HG02571 (cell line): ENCODE measurements around the gene ADIRF.
"Not testable (repeated sequence)": the region's sequence is repeated elsewhere in the genome, so short reads cannot be mapped to it uniquely, and the experiment has no call there.

ENCODE experiments used
- ATAC-seq: cut with Tn5 transposase; IDR thresholded peaks from one replicate; pipeline ENCODE4 v1.9.1; 2021; ENCODE audit warnings: mild to moderate bottlenecking, moderate library complexity; ENCODE audit not compliant: unreplicated experiment

Gene ADIRF

DNA sequence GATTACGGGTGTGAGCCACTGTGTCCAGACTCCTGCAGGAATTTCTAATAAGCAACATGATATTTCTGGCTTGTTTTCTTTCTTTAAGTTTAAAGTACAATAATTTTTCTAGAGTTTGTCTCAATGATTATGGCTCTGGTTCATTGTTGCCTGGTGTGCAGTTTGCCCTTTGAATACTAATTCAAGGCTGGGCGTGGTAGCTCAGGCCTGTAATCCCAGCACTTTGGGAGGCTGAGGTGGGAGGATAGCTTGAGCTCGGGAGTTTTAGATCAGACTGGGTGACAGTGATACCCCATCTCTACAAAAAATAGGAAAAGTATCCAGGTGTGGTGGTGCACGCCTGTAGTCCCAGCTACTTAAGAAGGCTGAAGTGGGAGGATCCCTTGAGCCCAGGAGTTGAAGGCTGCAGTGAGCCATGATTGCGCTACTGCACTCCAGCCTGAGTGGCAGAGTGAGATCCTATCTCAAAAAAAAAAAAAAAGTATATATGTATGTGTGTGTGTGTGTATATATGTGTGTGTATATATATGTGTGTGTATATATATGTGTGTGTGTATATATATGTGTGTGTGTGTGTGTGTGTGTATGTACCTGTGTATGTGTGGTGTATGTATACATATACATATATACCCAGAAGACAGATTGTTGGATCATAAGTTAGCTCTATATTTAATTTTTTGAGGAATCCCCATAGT is 8.2 kb downstream of the ADIRF start:
- ATAC-seq = no peak

DNA sequence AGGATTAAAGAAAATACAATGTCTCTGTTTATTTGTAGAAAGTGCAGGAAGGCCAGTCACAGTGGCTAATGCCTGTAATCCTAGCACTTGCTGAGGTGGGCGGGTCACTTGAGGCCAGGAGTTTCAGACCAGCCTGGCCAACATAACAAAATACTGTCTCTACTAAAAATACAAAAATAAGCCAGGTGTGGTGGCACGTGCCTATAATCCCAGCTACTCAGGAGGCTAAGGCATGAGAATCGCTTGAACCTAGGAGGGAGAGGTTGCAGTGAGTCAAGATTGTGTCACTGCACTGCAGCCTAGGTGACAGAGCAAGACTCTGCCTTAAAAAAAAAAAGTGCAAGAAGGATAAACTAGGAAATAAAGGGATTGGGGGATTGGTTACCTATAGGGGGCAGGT is 10.2 kb downstream of the ADIRF start:
- not testable (repeated sequence) for ATAC-seq

DNA sequence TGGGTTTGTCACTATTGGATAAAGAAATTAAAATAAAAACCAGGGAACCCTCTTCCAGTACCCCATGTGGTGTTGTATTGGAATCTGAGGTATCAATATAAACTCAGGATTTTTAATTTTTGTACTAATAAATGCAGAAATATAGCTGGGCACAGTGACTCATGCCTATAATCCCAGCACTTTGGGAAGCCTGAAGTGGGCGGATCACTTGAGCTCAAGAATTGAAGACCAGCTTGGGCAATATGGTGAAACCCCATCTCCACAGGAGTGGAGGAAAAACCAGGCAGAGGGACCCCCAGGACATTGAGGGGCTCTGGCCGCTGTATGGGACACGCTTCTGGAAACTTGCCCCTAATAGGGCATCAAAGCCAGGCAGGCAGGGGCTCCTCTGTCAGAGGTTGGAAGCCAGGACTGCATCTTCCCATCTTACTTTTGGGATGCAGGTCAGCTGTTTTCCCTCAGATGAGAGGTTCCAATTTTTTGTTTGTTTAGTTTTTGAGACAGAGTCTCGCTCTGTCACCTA is 11.1 kb downstream of the ADIRF start:
- ATAC-seq = no peak

DNA sequence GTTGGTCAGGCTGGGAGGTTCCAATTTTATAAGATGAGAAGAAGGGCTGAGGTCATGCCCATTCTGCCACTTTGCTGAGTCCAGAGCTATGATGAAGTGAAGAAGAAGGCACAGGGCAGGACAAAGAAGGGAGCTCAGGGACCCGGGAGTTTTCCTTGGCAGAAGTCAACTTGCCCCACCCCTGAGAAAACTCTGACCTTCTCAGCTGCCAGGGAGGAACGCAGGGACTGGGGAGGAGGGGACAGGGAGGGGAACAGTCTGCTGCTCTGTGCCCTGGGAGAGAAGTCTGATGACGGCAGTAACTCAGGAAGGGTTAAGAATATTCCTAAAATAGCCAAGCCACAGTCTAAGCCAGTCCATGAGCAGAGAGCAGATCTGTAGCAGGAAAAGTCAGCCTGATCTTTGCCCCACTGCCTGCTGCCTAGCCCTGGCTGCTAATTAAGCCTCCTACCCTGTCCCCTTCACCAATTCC is 11.7 kb downstream of the ADIRF start:
- no peak for ATAC-seq

DNA sequence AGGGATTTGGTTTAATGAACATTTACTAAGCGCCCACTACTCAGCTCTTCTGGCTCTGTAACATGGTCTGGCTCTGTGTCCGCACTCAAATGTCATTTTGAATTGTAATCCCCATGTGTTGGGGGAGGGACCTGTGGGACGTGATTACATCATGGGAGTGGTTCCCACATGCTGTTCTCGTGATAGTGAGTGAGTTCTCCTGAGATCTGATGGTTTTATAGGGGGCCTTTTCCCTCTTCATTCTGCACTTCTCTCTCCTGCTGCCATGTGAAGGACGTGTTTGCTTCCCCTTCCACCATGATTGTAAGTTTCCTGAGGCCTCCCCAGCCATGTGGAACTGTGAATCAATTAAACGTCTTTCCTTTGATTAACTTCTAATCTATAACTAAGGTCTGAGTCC is 12.7 kb downstream of the ADIRF start:
- not testable (repeated sequence) for ATAC-seq

DNA sequence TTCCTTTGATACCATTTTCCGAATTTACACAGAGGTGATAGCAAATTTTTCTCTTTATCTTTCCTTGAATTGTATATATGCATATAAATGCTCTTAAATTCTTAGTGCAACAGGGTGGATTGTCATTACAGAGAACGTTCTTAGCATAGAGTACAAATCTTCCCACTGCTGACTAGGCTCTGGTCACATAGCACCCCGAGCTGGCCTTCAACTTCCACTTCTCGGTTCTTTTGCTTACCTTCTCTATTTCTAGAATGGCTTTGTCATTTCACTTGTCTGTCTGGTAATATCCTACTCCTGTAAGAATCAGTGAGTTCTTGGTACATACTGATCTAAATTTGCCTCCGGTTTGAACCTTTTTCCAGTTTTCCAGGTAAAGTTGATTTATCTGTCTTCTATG is 13.4 kb downstream of the ADIRF start:
- no peak for ATAC-seq

DNA sequence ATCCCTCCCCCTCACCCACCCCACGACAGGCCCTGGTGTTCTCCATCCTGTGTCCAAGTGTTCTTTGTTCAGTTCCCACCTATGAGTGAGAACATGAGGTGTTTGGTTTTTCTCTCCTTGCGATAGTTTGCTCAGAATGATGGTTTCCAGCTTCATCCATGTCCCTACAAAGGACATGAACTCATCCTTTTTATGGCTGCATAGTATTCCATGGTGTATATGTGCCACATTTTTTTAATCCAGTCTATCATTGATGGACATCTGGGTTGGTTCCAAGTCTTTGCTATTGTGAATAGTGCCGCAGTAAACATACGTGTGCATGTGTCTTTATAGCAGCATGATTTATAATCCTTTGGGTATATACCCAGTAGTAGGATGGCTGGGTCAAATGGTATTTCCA is 16.2 kb downstream of the ADIRF start:
- ATAC-seq = not testable (repeated sequence)

DNA sequence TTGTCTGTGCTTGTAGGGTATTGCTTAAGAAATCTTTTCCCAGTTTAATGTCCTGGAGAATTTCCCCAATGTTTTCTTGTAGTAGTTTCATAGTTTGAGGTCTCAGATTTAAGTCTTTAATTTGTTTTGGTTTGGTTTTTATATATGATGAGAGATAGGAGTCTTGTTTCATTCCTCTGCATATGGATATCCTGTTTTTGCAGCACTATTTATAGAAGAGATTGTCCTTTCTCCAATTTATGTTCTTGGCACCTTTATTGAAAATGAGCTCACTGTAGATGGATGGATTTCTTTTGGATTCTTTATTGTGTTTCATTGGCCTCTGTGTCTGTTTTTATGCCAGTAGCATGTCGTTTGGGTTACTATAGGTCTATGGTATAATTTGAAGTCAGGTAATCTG is 20.2 kb downstream of the ADIRF start:
- ATAC-seq = no peak

DNA sequence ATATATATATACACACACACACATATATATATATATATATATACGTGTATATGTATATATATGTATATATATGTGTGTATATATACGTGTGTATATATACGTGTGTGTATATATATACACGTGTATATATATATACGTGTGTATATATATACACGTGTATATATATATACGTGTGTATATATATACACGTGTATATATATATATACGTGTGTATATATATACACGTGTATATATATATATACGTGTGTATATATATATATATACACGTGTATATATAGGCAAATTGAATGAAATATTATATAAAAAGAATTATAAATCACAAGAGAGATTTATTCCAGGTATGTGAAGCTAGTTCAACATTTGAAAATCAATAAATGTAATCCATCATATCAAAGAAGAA is 23.1 kb downstream of the ADIRF start:
- not testable (repeated sequence) for ATAC-seq

DNA sequence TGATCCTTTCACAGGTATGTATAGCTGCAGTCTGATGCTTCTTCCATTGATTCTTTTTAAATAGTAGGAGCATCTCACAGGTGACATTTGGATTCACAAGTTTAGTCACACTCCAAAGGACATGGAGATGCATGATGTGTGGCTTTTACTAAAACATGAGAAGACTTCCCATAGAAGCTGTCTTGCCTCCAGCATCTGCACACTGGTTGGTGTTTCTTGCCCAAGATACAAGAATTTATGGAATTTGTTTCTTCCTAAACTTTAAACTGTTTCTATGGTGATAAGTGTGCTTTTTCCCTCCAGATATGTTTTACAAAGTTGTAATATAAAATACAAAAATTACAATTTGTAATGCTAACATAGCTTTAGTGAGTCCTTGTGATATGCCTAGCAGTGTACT is 24.2 kb downstream of the ADIRF start:
- no peak for ATAC-seq

DNA sequence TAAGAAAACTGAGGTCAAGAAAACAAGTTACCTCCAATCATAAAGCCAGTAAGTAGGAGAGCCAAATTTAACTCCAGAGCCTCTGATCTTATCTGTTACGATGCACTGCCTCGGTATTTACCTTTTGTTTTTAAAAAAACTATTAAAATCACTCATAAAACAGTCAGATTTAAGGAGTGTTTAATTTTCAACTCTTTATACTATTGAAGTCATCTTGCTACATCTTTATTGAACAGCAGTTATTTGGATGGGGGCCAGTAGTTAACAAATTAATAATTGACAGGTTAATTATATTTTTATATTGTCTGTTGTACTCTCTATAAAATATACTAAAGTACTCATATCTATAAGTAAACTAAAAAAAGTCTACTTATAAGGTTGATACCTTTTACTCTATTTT is 24.6 kb downstream of the ADIRF start:
- no peak for ATAC-seq

DNA sequence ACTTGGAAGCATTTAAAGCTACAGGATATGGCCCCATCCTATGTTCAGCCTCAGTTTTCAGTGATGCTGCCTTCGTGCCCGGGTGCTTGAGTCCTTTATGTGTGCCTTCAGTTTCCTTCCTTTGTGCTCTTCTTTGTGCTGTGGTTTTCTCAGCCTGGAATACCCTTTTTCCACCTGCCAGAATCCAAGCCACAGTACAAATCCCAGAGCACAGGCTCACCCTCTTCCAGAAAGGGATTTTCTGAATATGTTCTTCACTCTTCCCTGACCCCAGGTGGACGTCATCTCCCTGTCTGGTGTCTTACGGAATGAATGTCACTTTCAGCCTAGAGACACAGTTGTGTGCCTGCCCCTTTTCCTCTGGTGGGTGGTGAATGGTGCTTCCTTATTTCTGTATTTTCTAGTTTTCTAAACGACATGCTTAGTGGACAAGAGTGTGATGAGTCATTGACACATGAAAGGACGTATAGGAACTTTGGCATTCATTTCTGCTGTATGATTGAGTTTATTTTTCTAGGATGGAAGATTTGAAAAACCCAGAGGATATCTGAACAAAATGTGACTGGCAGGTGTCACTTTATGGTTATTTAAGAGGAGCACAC is 31.6 kb downstream of the ADIRF start:
- not testable (repeated sequence) for ATAC-seq

DNA sequence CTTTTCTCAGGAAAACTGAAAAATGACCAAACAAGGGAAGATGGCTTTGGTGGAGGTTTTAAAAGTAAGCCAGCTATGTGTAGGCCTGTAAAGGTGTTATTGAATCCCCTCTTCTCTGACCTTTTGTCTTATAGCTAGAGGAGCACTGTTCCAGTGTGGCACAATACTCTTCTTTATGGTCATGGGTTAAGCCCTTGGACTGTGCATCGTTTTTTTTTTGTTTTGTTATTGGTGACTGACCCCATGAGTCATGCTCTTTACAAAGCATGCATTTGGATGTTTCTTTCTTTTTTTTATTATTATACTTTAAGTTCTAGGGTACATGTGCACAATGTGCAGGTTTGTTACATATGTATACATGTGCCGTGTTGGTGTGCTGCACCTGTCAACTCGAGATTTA is 32.2 kb downstream of the ADIRF start:
- ATAC-seq = no peak

DNA sequence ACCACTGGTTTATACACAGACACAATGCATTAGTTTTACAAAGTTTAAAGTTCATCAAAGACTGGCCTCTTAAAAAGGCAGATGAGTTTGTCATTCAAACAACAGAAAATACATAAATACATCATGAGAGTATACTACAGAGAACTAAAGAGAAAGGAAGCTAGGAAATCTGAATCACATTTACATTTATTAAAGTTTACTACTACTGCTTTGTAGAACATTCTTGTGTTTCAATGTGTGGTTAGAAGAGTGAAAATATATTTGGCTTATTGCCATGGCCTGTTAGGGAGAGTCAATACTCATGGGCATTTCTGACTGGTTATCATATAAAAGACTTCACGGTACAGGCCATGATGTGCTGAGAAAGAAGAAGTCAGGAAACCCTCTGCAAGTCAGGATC is 38.8 kb downstream of the ADIRF start:
- not testable (repeated sequence) for ATAC-seq

DNA sequence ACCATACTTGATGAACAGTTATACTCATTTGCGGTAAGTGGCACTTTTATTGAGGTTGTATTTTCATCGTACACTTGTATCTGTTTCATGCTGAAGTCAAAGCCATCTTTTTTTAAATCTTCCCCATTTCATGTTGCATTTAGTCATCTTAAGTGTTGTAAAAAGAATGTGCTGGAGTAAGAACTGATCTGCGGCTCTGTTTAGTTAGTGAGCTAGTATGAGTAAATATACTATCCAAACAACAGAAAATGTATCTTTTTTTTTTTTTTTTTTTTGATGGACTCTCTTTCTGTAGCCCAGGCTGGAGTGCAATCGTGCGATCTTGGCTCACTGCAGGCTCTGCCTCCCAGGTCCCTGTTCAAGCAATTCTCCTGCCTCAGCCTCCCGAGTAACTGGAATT is 39.4 kb downstream of the ADIRF start:
- not testable (repeated sequence) for ATAC-seq

DNA sequence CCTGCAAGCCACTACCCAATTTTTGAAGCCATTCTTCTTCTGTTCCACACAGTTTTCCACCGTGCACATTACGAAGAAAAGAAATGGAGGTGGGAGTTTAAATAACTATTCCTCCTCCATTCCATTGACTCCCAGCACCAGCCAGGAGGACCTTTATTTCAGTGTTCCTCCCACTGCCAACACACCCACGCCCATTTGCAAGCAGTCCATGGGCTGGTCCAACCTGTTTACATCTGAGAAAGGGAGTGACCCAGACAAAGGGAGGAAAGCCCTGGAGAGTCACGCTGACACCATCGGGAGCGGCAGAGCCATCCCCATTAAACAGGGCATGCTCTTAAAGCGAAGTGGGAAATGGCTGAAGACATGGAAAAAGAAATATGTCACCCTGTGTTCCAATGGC is 40.0 kb downstream of the ADIRF start:
- not testable (repeated sequence) for ATAC-seq

DNA sequence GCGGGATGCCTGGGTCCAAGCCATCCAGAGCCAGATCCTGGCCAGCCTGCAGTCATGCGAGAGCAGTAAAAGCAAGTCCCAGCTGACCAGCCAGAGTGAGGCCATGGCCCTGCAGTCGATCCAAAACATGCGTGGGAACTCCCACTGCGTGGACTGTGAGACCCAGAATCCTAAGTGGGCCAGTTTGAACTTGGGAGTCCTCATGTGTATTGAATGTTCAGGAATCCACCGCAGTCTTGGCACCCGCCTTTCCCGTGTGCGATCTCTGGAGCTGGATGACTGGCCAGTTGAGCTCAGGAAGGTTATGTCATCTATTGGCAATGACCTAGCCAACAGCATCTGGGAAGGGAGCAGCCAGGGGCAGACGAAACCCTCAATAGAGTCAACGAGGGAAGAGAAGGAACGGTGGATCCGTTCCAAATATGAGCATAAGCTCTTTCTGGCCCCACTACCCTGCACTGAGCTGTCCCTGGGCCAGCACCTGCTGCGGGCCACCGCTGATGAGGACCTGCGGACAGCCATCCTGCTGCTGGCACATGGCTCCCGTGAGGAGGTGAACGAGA is 40.9 kb downstream of the ADIRF start:
- not testable (repeated sequence) for ATAC-seq

DNA sequence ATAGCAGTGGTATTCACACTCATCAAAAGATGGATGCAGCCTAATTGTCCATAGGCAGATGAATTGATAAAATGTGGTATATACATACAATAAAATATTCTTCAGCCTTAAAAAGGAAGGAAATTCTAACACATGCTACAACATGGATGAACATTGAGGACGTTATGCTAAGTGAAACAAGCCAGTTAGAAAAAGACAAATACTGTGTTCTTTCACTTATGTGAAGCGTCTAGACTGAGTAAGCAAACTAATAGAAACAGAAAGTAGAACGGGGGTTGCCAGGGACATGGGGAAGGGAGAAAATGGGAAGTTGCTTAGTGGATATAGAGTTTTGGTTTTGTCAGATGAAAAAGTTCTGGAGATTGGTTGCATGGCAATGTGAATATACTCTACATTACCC is 45.2 kb downstream of the ADIRF start:
- ATAC-seq = not testable (repeated sequence)

DNA sequence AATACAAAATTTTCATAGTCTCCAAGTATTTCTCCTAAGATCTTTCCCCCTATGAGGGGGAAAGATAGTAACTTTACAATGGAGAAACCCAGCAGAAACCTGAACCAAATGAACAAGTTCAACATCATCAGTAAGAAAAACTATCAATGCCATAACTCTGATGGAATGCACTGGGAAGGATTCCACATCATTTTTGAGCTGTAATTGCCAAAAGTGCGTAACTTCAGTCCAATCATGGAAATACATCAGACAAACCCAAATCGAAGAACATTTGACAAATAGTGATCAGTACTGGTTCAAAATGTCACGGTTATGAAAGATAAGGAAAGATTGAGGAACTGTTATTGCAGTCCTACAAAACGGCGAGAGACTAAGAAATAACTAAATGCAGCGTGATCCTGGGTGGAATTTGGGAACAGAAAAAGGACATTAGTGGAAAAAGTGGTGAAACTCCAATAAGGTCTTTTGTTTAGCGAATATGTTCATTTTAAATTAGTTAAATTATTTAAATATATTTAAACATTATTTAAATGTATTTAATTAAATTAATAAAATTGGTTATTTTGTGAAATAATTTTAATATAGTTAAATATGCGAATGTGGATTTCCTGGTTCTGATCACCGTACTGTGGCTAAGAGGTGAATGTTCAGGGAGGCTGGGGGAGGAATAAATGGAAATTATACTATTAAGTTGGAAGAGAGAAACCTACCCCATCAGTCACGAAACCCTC is 46.9 kb downstream of the ADIRF start:
- not testable (repeated sequence) for ATAC-seq

DNA sequence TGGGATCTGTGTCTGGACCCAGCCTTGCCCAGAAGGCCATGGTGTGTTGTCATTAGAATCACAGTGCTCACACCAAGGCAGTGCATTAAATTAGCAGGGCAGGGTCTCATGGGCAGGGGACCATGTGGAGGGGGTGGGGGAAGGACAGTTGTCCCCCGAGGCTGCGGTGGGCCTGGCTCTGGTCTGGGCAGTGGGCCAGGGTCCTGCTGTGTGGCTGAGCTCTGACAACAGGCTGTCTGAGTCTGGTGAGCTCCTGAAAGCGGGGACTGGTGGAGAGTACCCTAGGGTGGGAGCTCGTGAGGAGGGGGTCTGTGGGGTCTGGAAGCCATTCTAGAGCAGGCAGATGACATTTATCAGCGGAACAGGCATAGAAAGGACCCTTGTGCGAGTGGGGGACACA is 49.8 kb downstream of the ADIRF start:
- ATAC-seq = not testable (repeated sequence)

DNA sequence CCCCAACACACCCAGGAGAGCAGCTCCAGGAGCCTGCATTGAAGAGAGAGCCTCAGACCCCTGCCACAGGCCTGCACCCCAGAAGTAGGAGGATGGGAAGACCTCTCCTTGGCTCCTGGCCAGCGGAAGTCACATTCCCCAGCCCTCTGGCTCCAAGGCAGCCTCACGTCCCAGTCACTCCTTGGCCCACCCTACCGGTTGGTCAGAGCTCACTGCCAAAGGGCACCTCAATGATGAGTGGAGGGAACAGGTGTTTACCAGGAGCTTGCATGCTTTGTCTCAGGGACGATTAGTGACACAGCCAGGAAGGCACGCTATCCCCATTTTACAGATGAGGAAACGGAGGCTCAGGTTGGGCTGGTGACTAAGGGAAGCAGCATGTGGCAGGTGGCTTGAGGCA is 50.8 kb downstream of the ADIRF start:
- not testable (repeated sequence) for ATAC-seq
